Gastrocnemius medialis (tissue), 4 donors: ENCODE data around the gene SULT1A1.

Source experiments
- CTCF ChIP-seq, 5 experiments: fragments of 450-650 bp in 3 of 5; fragments of 200-600 bp in 2 of 5; sonication (generic) in 2 of 5; IDR thresholded peaks in 4 of 5; conservative IDR thresholded peaks in 1 of 5; 1 replicate in 4 of 5; 2 replicates in 1 of 5; pipeline ENCODE4 v1.5.1; 2016 to 2019; ENCODE audit warnings: antibody characterized with exemption in 5 of 5, mild to moderate bottlenecking in 3 of 5, moderate library complexity in 3 of 5
- POLR2A ChIP-seq, 2 donors: fragments of 450-650 bp; IDR thresholded peaks; one replicate each; pipeline ENCODE4 v1.6.1; 2017; ENCODE audit warnings: antibody characterized with exemption in 2 of 2, mild to moderate bottlenecking in 2 of 2, moderate library complexity in 2 of 2

GRCh38 chr16:28592511-28592910 is 17.3 kb downstream of the SULT1A1 start:
- TF ChIP-seq CTCF (IDR thresholded peaks at IDR 0.05 in 4 of 5, conservative IDR thresholded peaks at IDR 0.05 in 1 of 5): no peak
- no peak for TF ChIP-seq POLR2A (IDR thresholded peaks at IDR 0.05)
